T-helper 2 cell treated with Interferon-gamma antibody and Interleukin-4, amounts not matched to agents 100 ng/mL and 5 ng/mL, for 36 hours (primary cell): ENCODE data around the gene BTF3. TPM values are rescaled to one million over a fixed set of nuclear protein-coding genes. Genes with fewer than 3 reads are reported as not detected.

Source experiments
- total RNA-seq: library from RNA; stranded (reverse); gene quantifications from 2 replicates; pipeline ENCODE4 v1.2.3, GENCODE V29; 2022

Gene BTF3
- total RNA-seq, 1 donor from 2014 or later = 755 TPM

Other genes starting within 250 kb of the BTF3 start
- 0.07 and 0.11 TPM in 2 replicates for gene FOXD1, start 49.7 kb upstream of the BTF3 start, total RNA-seq
- 13.3 and 17.5 TPM in 2 replicates for gene ANKRA2, start 67.2 kb downstream of the BTF3 start, total RNA-seq
- gene UTP15, start 67.3 kb downstream of the BTF3 start, total RNA-seq = 28.2 and 28.3 TPM in 2 replicates
- gene ARHGEF28, start 127.8 kb downstream of the BTF3 start, total RNA-seq = not detected in 2 replicates